Right lobe of liver (tissue), 6 donors: ENCODE measurements around the gene SYT1. TPM values are rescaled to one million over a fixed set of nuclear protein-coding genes. Genes with fewer than 3 reads are reported as not detected.
A peak's percentile ranks its signal among the peaks of the same experiment; 100 is the strongest.

Experiments
- ATAC-seq, 4 donors: fragments of 200-7000 bp; cut with Tn5 transposase; one replicate each; pipeline ENCODE4 v1.9.1; 2020; ENCODE audit warnings: mild to moderate bottlenecking in 4 of 4, moderate library complexity in 4 of 4
- DNase-seq, 3 donors: peaks; one replicate each; pipeline ENCODE4 v3.0.0-alpha.2; 2020
- H3K27ac ChIP-seq, 3 donors: fragments of 200-600 bp; one replicate each; pipeline ENCODE4 v1.8.0; 2022
- H3K27me3 ChIP-seq, 2 donors: fragments of 200-600 bp; one replicate each; pipeline ENCODE4 v1.8.0; 2022
- H3K36me3 ChIP-seq, 4 donors: fragments of 200-600 bp; sonication (generic) in 1 of 4; one replicate each; pipeline versions ENCODE4 v1.5.1 to v1.8.0; 2017 to 2022; ENCODE audit warnings: control low read depth in 1 of 4
- H3K4me1 ChIP-seq, 4 donors: fragments of 200-600 bp; sonication (generic) in 1 of 4; one replicate each; pipeline versions ENCODE4 v1.5.1 to v1.8.0; 2017 to 2022; ENCODE audit warnings: control low read depth in 1 of 4
- H3K4me3 ChIP-seq, 3 donors: fragments of 200-600 bp; one replicate each; pipeline ENCODE4 v1.8.0; 2022
- H3K9me3 ChIP-seq, 4 donors: fragments of 200-600 bp; sonication (generic) in 1 of 4; one replicate each; pipeline versions ENCODE4 v1.5.1 to v1.8.0; 2017 to 2022; ENCODE audit warnings: control low read depth in 1 of 4
- POLR2A ChIP-seq: fragments of 450-650 bp; IDR thresholded peaks from one replicate; pipeline ENCODE4 v1.6.1; 2017; ENCODE audit warnings: antibody characterized with exemption, mild to moderate bottlenecking
- WGBS: methylation state at CpG from one replicate; pipeline ENCODE4 v1.1.6; 2018; ENCODE audit warnings: low coverage, low lambda C conversion rate; ENCODE audit not compliant: insufficient coverage; ENCODE audit errors: missing lambda C conversion rate; 5-methylcytosine and 5-hydroxymethylcytosine counted together
- intact Hi-C, 2 donors: fragments of 100-400 bp; cut with DNase I; formaldehyde crosslinking; loops; one replicate each; pipeline versions ENCODE4 v1.11.2 to v1.14.1; 2022
- total RNA-seq, 6 experiments: library from RNA; depleted of rRNA in 2 of 6; stranded (reverse); fragments of >200 nt in 2 of 6; fragmentation: NEBNext Ultra II Directional in 3 of 6; extraction: Animal tissue kit (Norgen Biotek cat#: 25700) in 3 of 6; gene quantifications; one replicate each; pipeline versions ENCODE4 v1.1.0 to v1.2.4, GENCODE V29; 2016 to 2023
- TF ChIP-seq, protein P1 (sequence below), 4 donors: fragments of 200-600 bp in 3 of 4; fragments of 450-650 bp in 1 of 4; IDR thresholded peaks; one replicate each; pipeline versions ENCODE4 v1.5.1 to v1.8.0; 2016 to 2022; ENCODE audit warnings: antibody characterized with exemption in 4 of 4, mild to moderate bottlenecking in 2 of 4
- donor health status: DM: no; HTN: yes; CAD: no.
- donor health status: DM: no; HTN: no; CAD: no.
- donor health status: DM: no; HTN: no; CAD: no.
- donor health status: DM: no; HTN: yes; CAD: no.
- donor health status: DM: no; HTN: yes; CAD: no.

The SYT1 gene
- total RNA-seq, 6 experiments from 2014 or later = 0.35 to 1.9 (median 0.81) TPM

DNA sequence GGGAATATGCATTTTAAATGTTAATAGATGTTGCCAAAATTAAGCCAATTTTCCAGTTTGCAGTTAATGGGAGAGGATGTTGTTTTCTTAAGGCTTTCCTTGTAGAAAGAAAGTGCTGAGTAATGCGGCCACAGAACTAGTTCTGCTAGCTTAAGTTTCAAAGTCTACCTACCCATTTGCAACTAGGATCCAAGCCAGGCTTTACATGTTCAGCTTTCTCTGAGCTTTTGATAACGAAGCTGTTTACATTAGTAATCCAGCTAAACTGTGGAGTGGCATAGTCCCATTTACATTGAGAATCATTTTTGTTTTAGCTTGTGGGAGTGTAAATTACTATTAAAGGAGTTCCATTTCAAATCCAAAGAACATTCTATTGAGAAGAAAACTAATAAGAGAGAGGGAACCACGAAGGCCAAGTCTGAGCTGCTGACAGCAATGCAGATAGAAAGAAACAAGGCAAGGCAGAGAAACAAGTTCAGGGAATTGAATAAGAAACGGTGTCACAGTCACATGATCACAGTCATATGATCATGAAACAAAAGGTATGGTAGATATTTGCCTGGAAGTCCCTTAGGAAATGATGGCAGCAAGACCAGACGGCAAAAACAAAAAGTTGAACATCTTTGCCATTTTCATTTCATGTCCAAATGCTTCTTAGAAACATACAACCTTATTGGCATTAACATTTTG, 551.3 kb downstream of the SYT1 start:
- H3K4me1 ChIP-seq = peaks cover 0 to 8% (median 0%) of the 10 kb centered on the region in 4 donors
- peak in 2 of 4 donors; percentile 40 to 56 for ATAC-seq
- no peaks in the 10 kb centered on the region for H3K27me3 ChIP-seq
- WGBS = 40% methylated on average over 5 of the region's 5 CpGs
- DNase-seq = no peak
- no peak overlapping the region for H3K27ac ChIP-seq
- H3K9me3 ChIP-seq = no peaks in the 10 kb centered on the region
- TF ChIP-seq, protein P1, sequence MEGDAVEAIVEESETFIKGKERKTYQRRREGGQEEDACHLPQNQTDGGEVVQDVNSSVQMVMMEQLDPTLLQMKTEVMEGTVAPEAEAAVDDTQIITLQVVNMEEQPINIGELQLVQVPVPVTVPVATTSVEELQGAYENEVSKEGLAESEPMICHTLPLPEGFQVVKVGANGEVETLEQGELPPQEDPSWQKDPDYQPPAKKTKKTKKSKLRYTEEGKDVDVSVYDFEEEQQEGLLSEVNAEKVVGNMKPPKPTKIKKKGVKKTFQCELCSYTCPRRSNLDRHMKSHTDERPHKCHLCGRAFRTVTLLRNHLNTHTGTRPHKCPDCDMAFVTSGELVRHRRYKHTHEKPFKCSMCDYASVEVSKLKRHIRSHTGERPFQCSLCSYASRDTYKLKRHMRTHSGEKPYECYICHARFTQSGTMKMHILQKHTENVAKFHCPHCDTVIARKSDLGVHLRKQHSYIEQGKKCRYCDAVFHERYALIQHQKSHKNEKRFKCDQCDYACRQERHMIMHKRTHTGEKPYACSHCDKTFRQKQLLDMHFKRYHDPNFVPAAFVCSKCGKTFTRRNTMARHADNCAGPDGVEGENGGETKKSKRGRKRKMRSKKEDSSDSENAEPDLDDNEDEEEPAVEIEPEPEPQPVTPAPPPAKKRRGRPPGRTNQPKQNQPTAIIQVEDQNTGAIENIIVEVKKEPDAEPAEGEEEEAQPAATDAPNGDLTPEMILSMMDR (IDR thresholded peaks at IDR 0.05) = no peak
- TF ChIP-seq POLR2A = no peak
- intact Hi-C loops = no loop called here
- H3K4me3 ChIP-seq = no peak overlapping the region
- no peaks in the 10 kb centered on the region for H3K36me3 ChIP-seq

DNA sequence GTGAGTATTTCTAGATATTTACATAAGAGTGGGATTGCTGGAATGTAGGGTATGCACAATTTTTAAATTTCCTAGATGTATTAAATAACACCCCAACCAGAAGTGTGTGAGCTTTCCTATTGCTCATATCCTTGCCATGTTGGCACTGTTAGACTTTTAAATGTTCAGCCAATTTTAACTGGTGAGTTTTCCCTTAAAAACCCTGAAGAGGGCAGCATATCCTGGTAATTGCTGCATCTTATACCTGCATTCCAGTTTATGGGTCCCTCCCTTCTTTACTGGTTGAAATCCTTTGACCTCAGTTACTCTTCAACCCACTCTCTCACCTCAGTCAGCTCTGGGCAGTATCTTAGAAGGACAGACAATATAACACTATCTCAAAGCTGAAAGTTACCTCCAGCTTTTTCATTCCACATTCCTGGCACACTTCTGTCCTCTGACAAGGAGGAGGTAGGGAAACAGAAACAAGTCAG, 555.6 kb downstream of the SYT1 start:
- DNase-seq = no peak
- H3K4me3 ChIP-seq = no peak overlapping the region
- H3K27me3 ChIP-seq = no peaks in the 10 kb centered on the region
- ATAC-seq = peak; percentile 82 to 93 (median 92)
- H3K9me3 ChIP-seq = no peaks in the 10 kb centered on the region
- no peak overlapping the region for H3K27ac ChIP-seq
- H3K36me3 ChIP-seq = no peaks in the 10 kb centered on the region
- TF ChIP-seq, protein P1 (IDR thresholded peaks at IDR 0.05) = peak; percentile 47 to 66 (median 54)
- TF ChIP-seq POLR2A = no peak
- peaks cover 0 to 7% (median 0%) of the 10 kb centered on the region in 4 donors for H3K4me1 ChIP-seq
- intact Hi-C loops = no loop called here

DNA sequence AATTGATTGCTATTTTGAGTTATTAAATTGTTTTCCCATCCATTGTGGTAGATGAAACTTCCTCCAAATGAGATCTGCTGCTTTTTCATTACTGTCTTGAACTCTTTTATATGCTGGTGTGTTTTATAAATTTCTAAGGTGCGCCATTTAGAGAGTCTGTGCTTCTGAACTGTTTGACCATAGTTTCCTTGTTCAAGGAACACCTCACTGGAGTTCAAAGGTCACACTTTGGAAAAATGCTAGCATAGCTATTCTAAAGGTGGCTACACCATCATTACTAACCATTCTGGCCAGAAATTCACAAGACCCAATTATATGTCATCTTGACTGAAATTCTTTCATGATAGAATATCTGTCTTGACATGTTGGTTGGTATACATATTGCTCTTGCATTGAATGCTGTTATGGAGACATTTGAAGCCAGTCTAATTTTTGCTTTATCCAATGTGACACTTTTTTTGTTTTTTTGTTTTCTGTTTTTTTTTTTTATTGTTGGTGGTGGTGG, 556.7 kb downstream of the SYT1 start:
- Histone ChIP-seq H3K36me3 (no peaks in the 10 kb centered on the region), H3K27ac (no peak overlapping the region), H3K9me3 (no peaks in the 10 kb centered on the region), H3K27me3 (no peaks in the 10 kb centered on the region), H3K4me3 (no peak overlapping the region), H3K4me1 (no peaks in the 10 kb centered on the region)
- TF ChIP-seq, protein P1 (IDR thresholded peaks at IDR 0.05) = no peak
- TF ChIP-seq POLR2A = no peak
- intact Hi-C loops = no loop called here
- no peak for DNase-seq
- no peak for ATAC-seq
- 44% methylated on average over 1 of the region's 1 CpG for WGBS

DNA sequence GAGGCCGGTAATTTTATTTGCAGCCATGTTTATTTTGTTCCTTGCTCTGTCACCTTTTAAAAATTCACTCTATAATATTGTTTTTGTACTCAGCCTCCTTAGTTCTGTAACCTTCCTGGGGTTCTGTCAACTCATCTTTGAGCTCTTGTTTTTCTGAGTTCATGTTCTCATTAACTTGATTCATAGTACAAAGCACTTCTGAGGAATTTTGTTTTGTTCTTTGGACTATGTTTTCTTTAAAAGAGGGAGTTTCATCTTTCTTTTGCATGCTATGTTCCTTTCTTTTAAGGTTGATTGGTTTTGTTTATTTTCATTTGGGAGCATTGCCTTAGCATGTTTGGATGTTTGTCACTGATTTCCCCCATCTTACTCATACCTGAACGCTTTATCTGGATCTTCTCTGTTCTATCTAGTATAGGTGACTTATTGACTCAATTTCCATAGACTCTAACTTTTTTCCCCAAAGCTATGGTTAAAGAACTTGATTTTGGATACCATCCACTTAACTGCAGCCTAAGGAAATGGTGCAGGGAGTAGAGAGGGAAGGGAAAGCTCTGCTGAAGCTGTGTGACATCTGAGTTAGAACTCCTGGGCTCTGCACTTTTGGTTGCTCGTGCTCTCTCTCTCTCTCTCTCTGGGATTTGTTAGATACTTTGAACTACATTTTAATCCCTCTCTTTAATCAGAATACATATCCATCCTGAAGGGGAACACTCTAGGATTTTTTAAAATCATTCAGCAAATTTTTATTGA, 557.7 kb downstream of the SYT1 start:
- H3K4me1 ChIP-seq = no peaks in the 10 kb centered on the region

More for the DNA sequence above, 557.7 kb downstream of the SYT1 start:
- Histone ChIP-seq H3K36me3 (no peaks in the 10 kb centered on the region), H3K27ac (no peak overlapping the region), H3K27me3 (no peaks in the 10 kb centered on the region), H3K9me3 (no peaks in the 10 kb centered on the region), H3K4me3 (no peak overlapping the region)
- ATAC-seq (no peak), DNase-seq (no peak)
- 62% methylated on average over 3 of the region's 3 CpGs for WGBS
- intact Hi-C loops = no loop called here
- TF ChIP-seq, protein P1 (IDR thresholded peaks at IDR 0.05) = no peak
- TF ChIP-seq POLR2A = no peak
